HFF-Myc (cell line): ENCODE data around the gene RHOH.

Experiments used
- DNase-seq: peaks from one replicate; pipeline ENCODE4 v3.0.0-alpha.2; 2011; ENCODE audit warnings: low read depth; ENCODE audit errors: extremely low read depth
- H3K4me3 ChIP-seq: replicated peaks from 2 replicates; pipeline ENCODE4 v1.5.1; 2011; ENCODE audit warnings: low read depth, mild to moderate bottlenecking, control low read depth, low read length
- TF ChIP-seq, protein P1 (sequence below): IDR thresholded peaks from 2 replicates; pipeline ENCODE4 v1.5.1; 2012; ENCODE audit warnings: mild to moderate bottlenecking, low read depth, low read length, control low read depth; ENCODE audit errors: missing control alignments

The RHOH gene

DNA sequence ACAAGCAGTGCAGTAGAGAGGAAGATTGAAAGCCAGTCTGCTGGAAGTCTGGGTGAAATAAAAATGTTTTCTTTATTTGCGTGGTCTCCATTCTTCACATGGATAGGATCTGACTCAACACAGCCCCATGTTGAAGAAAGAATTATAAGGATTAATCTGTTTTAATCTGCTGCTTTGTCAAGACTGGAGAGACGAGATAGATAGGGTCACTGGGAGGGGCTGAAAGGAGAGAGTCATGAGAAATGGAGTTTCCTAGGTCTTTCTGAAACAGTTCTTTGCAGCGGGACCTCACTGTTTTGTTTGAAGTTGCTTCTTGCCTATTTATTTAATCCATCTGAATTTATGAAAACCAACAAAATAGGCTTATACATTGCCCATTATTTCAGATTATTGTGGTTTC, 32.4 kb upstream of the RHOH start:
- DNase-seq, result no peak
- TF ChIP-seq, protein P1, sequence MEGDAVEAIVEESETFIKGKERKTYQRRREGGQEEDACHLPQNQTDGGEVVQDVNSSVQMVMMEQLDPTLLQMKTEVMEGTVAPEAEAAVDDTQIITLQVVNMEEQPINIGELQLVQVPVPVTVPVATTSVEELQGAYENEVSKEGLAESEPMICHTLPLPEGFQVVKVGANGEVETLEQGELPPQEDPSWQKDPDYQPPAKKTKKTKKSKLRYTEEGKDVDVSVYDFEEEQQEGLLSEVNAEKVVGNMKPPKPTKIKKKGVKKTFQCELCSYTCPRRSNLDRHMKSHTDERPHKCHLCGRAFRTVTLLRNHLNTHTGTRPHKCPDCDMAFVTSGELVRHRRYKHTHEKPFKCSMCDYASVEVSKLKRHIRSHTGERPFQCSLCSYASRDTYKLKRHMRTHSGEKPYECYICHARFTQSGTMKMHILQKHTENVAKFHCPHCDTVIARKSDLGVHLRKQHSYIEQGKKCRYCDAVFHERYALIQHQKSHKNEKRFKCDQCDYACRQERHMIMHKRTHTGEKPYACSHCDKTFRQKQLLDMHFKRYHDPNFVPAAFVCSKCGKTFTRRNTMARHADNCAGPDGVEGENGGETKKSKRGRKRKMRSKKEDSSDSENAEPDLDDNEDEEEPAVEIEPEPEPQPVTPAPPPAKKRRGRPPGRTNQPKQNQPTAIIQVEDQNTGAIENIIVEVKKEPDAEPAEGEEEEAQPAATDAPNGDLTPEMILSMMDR, result no peak
- no peak overlapping the region for H3K4me3 ChIP-seq

DNA sequence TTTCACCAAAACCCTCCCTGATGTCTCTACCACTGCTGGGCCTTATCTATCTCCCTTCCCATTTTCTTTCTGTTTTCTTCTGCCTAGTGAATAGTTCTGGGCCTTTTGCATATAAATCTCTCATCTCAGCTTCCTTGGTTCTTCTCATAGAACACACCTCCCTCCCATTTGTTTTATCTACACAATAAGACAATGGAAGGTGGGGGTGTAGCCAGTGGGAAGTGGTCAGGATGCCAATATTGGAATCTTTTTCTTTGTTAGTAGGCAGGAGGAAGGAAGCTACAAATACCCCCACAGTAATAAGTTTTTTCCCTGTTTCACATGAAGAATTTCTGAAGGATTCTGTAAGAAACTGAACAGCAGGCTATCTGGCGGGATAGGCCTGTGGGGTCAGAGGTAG, 30.9 kb upstream of the RHOH start:
- TF ChIP-seq, protein P1, result no peak
- H3K4me3 ChIP-seq, result no peak overlapping the region
- no peak for DNase-seq

DNA sequence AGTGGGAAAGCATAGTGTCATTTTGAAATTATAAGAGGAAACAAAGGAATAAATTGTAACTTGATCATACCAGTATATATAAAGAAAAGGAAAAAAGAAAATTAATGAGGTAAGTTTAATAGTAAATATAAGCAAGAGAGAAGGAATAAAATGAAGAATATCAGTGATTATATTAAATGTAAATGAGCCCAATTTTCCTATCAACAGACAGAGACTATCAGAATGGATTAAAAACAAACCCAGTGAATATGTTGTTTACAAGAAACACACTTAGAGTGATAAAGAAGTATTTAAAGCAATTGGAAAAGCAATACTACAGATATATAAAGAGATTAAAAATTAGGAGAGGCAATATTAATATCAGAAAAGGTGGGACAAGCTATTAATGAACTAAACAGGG, 28.8 kb upstream of the RHOH start:
- no peak overlapping the region for H3K4me3 ChIP-seq
- no peak for DNase-seq
- TF ChIP-seq, protein P1, result no peak

DNA sequence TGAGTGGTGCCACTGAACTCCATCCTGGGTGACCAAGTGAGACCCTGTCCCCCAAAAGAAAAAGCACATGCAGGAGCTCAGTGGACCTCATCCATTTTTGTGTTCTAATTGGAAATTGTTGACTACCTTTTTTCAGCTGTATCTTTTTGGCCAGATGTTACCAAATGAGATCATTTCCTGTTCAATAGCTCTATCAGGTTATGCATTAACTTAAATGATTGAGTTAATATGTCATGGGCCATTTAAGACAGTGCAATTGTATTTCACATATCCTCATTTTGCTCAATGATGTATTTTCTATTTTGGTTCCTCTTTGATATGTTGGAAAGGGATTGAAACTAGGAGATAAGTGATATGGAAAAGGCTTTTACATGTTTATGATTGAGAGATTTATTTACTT, 26.2 kb upstream of the RHOH start:
- H3K4me3 ChIP-seq, result no peak overlapping the region
- no peak for DNase-seq
- TF ChIP-seq, protein P1, result no peak

DNA sequence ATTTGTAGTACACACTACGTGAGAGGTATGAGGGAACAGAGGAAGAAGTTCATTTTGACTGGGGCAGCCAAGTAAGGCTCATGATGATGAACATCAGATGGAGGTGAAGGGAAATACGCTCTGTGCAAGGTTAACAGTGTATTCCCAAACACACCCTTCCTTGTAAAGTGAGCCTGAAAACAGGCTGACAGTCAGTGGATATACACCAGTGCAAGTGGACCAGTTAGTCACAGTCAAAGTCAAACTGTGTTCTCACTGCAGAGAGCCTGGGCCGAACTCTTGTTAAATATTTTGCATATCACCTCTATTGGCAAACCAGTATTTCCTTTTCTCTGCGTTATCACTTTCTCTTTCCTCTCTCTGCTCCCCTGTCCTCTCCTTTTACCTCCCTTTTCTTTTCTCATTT, 23.4 kb upstream of the RHOH start:
- no peak overlapping the region for H3K4me3 ChIP-seq

DNA sequence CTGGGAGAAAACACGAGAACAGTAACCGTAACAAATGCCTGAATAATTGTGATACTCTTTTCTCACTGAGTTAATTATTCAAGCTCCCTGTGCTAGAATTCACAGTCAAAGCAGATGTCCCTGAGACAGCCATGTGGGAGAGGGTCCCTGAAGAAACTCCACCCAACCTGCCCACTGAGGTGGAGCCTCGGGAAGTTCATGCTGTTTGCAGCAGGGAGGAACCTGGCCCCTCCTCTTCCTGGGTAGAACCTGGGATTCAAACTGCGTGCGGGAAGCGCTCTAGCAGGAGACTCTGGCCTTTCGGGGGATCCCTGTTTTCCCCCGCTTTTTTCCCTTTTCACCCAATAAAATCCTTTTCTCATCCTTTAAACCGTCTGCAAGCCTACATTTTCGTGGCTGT, 20.2 kb upstream of the RHOH start:
- TF ChIP-seq, protein P1, result no peak
- no peak for DNase-seq
- no peak overlapping the region for H3K4me3 ChIP-seq

More for the DNA sequence above, 23.4 kb upstream of the RHOH start:
- TF ChIP-seq, protein P1, result no peak
- no peak for DNase-seq

DNA sequence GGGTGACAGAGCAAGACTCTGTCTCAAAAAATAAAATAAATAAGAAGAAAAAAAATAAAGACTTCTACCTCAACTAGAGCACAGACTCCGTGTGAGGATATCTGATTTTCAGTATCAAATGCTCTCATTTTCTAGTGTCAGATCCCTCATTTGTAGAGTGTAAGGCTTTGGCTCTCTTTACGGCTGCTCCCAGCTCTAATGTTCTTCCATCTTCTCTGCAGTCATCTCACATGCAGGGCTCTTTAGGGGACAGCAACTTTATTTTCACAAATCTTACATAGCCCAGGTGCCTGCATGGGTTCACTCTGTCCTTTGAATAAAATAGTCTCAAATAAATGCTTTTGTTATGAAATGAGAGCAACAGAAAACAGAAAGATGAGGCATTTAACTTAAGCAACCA, 19.2 kb upstream of the RHOH start:
- TF ChIP-seq, protein P1, result no peak
- DNase-seq, result no peak
- no peak overlapping the region for H3K4me3 ChIP-seq
